T-helper 2 cell (primary cell): ENCODE measurements around the gene PTPN4.
"Not testable (repeated sequence)": the region's sequence is repeated elsewhere in the genome, so short reads cannot be mapped to it uniquely, and the experiment has no call there.

Experiments used
- DNase-seq, 5 experiments: peaks; one replicate each; pipeline versions ENCODE4 v3.0.0 to v3.0.0-alpha.2; 2012 to 2022

Gene PTPN4

GRCh38 chr2:119950966-119951365 lies 191.2 kb downstream of the PTPN4 start:
- DNase-seq = no peak

- DNase-seq = no peak
Observed at GRCh38 chr2:119958670-119959268, 199.0 kb downstream of the PTPN4 start.

GRCh38 chr2:119960821-119961220 lies 201.1 kb downstream of the PTPN4 start:
- peak in 1 of 5 experiments; percentile 18 for DNase-seq

- DNase-seq = no peak
Observed at GRCh38 chr2:119981896-119982295, 222.2 kb downstream of the PTPN4 start.

GRCh38 chr2:119982506-119982905 lies 222.8 kb downstream of the PTPN4 start:
- DNase-seq = no peak

GRCh38 chr2:119983108-119983507 lies 223.4 kb downstream of the PTPN4 start:
- no peak for DNase-seq

GRCh38 chr2:119996148-119996547 lies 236.4 kb downstream of the PTPN4 start:
- no peak for DNase-seq

- not testable (repeated sequence) for DNase-seq
Observed at GRCh38 chr2:119996896-119997891, 237.5 kb downstream of the PTPN4 start.

GRCh38 chr2:120001471-120001870 lies 241.7 kb downstream of the PTPN4 start:
- no peak for DNase-seq

- no peak for DNase-seq
Observed at GRCh38 chr2:120004254-120004653, 244.5 kb downstream of the PTPN4 start.

- DNase-seq = no peak
Observed at GRCh38 chr2:120005834-120006521, 246.3 kb downstream of the PTPN4 start.

GRCh38 chr2:120007851-120008250 lies 248.1 kb downstream of the PTPN4 start:
- DNase-seq = no peak

GRCh38 chr2:120012363-120012762 lies 252.6 kb downstream of the PTPN4 start:
- no peak for DNase-seq

- DNase-seq = peak; percentile 58 to 86 (median 62)
Observed at GRCh38 chr2:120012771-120013596, 253.3 kb downstream of the PTPN4 start, which contains the start of gene EPB41L5. TSS of gene EPB41L5 (plus strand) at chr2:120013077. CDS start at chr2:120019085, 6,008 bp downstream.

- no peak for DNase-seq
Observed at GRCh38 chr2:120013597-120014223, 254.0 kb downstream of the PTPN4 start.

- no peak for DNase-seq
Observed at GRCh38 chr2:120014226-120014980, 254.7 kb downstream of the PTPN4 start.

- no peak for DNase-seq
Observed at GRCh38 chr2:120016800-120017199, 257.1 kb downstream of the PTPN4 start.

- DNase-seq = no peak
Observed at GRCh38 chr2:120017201-120017600, 257.5 kb downstream of the PTPN4 start.

GRCh38 chr2:120018549-120018948 lies 258.8 kb downstream of the PTPN4 start:
- no peak for DNase-seq

GRCh38 chr2:120020554-120020953 lies 260.8 kb downstream of the PTPN4 start:
- DNase-seq = no peak

GRCh38 chr2:120022505-120022904 lies 262.8 kb downstream of the PTPN4 start:
- not testable (repeated sequence) for DNase-seq
